Hepatocyte (in vitro differentiated cells): ENCODE results near the gene ST3GAL4. TPM values are rescaled to one million over a fixed set of nuclear protein-coding genes. Genes with fewer than 3 reads are reported as not detected.

Experiments
- DNase-seq: peaks from one replicate; pipeline ENCODE4 v3.0.0-alpha.2; 2016; ENCODE audit warnings: low spot score
- H2AFZ ChIP-seq: fragments of 200-600 bp; sonication (generic); 2 replicates; pipeline ENCODE4 v1.6.0; 2016; ENCODE audit warnings: antibody characterized with exemption, mild to moderate bottlenecking
- H3K27ac ChIP-seq: fragments of 200-600 bp; sonication (generic); 2 replicates; pipeline ENCODE4 v1.5.1; 2016; ENCODE audit warnings: mild to moderate bottlenecking
- H3K27me3 ChIP-seq: fragments of 200-600 bp; sonication (generic); 2 replicates; pipeline ENCODE4 v1.6.1; 2016
- H3K36me3 ChIP-seq: fragments of 200-600 bp; sonication (generic); replicated peaks from 2 replicates; pipeline ENCODE4 v1.5.1; 2016; ENCODE audit warnings: low read depth; ENCODE audit not compliant: insufficient read depth
- H3K4me1 ChIP-seq: fragments of 200-600 bp; sonication (generic); 2 replicates; pipeline ENCODE4 v1.5.1; 2016; ENCODE audit warnings: mild to moderate bottlenecking, moderate library complexity; ENCODE audit not compliant: insufficient read depth
- H3K4me2 ChIP-seq: fragments of 200-600 bp; sonication (generic); 2 replicates; pipeline ENCODE4 v1.6.0; 2016
- H3K4me3 ChIP-seq: fragments of 200-600 bp; sonication (generic); 2 replicates; pipeline ENCODE4 v1.5.1; 2016; ENCODE audit warnings: mild to moderate bottlenecking
- H3K79me2 ChIP-seq: fragments of 200-600 bp; sonication (generic); 2 replicates; pipeline ENCODE4 v1.6.0; 2017; ENCODE audit warnings: mild to moderate bottlenecking
- H3K9me2 ChIP-seq: fragments of 200-600 bp; sonication (generic); replicated peaks from 2 replicates; pipeline ENCODE4 v1.6.0; 2017; ENCODE audit warnings: mild to moderate bottlenecking; ENCODE audit not compliant: insufficient read depth
- H3K9me3 ChIP-seq: fragments of 200-600 bp; sonication (generic); 2 replicates; pipeline ENCODE4 v1.5.1; 2016; ENCODE audit warnings: low read depth, mild to moderate bottlenecking
- H4K20me1 ChIP-seq: fragments of 200-600 bp; sonication (generic); 2 replicates; pipeline ENCODE4 v1.6.0; 2016; ENCODE audit warnings: mild to moderate bottlenecking; ENCODE audit not compliant: insufficient read depth, poor library complexity, severe bottlenecking
- EZH2 ChIP-seq: fragments of 200-600 bp; sonication (generic); IDR thresholded peaks from 2 replicates; pipeline ENCODE4 v1.6.1; 2016; ENCODE audit warnings: antibody characterized with exemption, mild to moderate bottlenecking, borderline replicate concordance
- EZH2phosphoT487 ChIP-seq: fragments of 200-600 bp; sonication (generic); IDR thresholded peaks from one replicate; pipeline ENCODE4 v1.6.1; 2018; ENCODE audit warnings: antibody characterized with exemption, mild to moderate bottlenecking, low read depth, moderate library complexity; ENCODE audit not compliant: unreplicated experiment, severe bottlenecking
- WGBS: methylation state at CpG from one replicate; pipeline ENCODE4 v1.1.6; 2016; ENCODE audit warnings: low lambda C conversion rate; ENCODE audit errors: missing lambda C conversion rate; 5-methylcytosine and 5-hydroxymethylcytosine counted together
- polyA plus RNA-seq: library from polyadenylated mRNA; unstranded; fragments of >200 nt; fragmentation: Nextera tagmentation; extraction: Ambion mirVana; gene quantifications from 2 replicates; pipeline ENCODE4 v1.2.1, GENCODE V29; 2016
- total RNA-seq: library from RNA; depleted of rRNA; stranded (reverse); fragments of >200 nt; gene quantifications from 2 replicates; pipeline ENCODE4 v1.2.3, GENCODE V29; 2014
- TF ChIP-seq, protein P1 (sequence below): fragments of 200-600 bp; sonication (generic); IDR thresholded peaks from 2 replicates; pipeline ENCODE4 v1.5.1; 2016; ENCODE audit warnings: antibody characterized with exemption, mild to moderate bottlenecking; ENCODE audit not compliant: poor library complexity

ST3GAL4 gene
- total and polyA plus RNA-seq, 2 experiments from 2014 or later: 31.0 to 31.5 TPM

DNA sequence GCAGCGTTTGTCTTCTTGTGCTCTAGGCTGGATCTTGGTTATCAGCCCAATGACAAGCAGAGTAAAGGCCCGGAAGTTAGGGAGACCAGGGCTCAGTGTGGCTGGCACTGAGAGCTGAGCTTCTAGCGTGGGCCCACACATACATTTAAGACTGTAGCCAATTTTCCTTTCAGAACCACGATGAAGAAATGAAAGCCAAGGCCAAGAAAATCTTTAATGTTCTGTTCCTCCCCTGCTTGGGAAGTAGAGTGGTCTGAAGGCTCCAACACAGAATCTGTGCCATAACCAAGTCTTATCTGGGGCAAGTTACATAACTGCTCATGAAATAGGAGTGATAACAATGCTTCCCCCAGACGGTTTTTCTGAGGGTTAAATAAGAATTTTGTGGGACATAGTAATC is 4.7 kb upstream of the ST3GAL4 start:
- Histone ChIP-seq H3K27ac (no peak overlapping the region), H3K36me3 (no peaks in the 10 kb centered on the region), H2AFZ (no peak overlapping the region), H3K9me3 (no peaks in the 10 kb centered on the region), H3K9me2 (no peaks in the 10 kb centered on the region), H3K4me1 (peaks cover 42% of the 10 kb centered on the region), H3K4me2 (no peak overlapping the region), H4K20me1 (no peaks in the 10 kb centered on the region), H3K4me3 (no peak overlapping the region), H3K79me2 (peaks cover 44% of the 10 kb centered on the region), H3K27me3 (no peaks in the 10 kb centered on the region)
- WGBS: 86% methylated on average over 5 of the region's 5 CpGs
- no peak for TF ChIP-seq EZH2phosphoT487
- TF ChIP-seq EZH2: no peak
- TF ChIP-seq, protein P1, sequence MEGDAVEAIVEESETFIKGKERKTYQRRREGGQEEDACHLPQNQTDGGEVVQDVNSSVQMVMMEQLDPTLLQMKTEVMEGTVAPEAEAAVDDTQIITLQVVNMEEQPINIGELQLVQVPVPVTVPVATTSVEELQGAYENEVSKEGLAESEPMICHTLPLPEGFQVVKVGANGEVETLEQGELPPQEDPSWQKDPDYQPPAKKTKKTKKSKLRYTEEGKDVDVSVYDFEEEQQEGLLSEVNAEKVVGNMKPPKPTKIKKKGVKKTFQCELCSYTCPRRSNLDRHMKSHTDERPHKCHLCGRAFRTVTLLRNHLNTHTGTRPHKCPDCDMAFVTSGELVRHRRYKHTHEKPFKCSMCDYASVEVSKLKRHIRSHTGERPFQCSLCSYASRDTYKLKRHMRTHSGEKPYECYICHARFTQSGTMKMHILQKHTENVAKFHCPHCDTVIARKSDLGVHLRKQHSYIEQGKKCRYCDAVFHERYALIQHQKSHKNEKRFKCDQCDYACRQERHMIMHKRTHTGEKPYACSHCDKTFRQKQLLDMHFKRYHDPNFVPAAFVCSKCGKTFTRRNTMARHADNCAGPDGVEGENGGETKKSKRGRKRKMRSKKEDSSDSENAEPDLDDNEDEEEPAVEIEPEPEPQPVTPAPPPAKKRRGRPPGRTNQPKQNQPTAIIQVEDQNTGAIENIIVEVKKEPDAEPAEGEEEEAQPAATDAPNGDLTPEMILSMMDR: no peak
- no peak for DNase-seq

DNA sequence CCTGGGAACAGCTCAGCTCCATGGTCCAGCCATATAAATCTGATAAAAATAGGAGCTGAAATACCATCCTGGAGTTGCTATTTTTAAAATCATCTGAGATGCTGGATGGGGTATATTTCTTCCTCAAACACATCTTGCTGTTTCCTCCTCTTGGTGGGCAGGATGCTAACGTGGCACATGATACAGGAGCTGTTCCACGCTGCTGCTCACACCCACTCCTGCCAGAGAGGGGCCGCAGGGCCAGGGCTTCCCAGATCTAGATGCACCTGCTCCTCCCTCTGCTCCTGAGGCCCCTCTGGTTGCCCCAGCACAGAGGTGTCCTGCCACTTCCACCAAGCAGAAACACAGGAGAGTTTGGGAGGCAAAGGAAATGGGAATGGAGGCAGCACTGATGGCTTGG is 3.3 kb upstream of the ST3GAL4 start:
- Histone ChIP-seq H3K27me3 (no peaks in the 10 kb centered on the region), H3K27ac (no peak overlapping the region), H3K4me1 (peaks cover 44% of the 10 kb centered on the region), H2AFZ (no peak overlapping the region), H3K79me2 (peaks cover 57% of the 10 kb centered on the region), H3K4me3 (no peak overlapping the region), H3K9me3 (no peaks in the 10 kb centered on the region), H3K4me2 (no peak overlapping the region), H3K9me2 (no peaks in the 10 kb centered on the region), H3K36me3 (no peaks in the 10 kb centered on the region), H4K20me1 (no peaks in the 10 kb centered on the region)
- TF ChIP-seq, protein P1: no peak
- TF ChIP-seq EZH2 (no peak), EZH2phosphoT487 (no peak)
- DNase-seq: no peak
- 92% methylated on average over 3 of the region's 3 CpGs for WGBS

DNA sequence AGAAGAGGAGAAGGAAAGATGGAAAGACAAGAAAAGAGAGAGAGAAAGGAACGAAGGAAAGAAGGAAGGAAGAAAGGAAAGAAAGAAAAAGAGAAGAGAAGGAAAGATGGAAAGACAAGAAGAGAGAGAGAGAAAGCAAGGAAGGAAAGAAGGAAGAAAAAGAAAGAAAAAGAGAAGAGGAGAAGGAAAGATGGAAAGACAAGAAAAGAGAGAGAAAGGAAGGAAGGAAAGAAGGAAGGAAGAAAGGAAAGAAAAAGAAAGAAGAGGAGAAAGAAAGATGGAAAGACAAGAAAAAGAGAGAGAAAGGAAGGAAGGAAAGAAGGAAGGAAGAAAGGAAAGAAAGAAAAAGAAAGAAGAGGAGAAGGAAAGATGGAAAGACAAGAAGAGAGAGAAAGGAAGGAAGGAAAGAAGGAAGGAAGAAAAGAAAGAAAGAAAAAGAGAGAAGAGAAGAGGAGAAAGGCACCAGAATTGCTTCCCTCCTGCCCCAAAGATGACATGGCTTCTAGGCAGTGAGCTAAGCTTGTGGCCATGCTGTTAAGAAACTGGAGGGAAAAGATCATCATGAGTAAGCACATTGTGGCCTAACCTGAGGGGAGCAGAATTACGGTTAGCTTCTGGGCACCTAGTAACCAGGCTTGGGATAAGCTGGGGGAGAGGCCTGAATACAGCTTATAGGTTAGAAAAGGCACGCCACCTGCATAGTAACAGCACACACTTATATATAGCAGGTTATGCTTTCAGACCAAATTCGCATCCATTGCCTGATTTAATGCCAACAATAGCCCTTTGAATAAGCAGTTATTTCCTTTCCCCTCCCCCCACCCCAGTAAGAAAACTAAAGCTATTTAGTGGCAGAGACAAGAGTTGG is 2.3 kb upstream of the ST3GAL4 start:
- Histone ChIP-seq H3K27me3 (no peaks in the 10 kb centered on the region), H3K4me3 (no peak overlapping the region), H3K27ac (peak overlapping the region; percentile 36), H4K20me1 (no peaks in the 10 kb centered on the region), H3K4me2 (peak overlapping the region; percentile 2), H3K9me2 (no peaks in the 10 kb centered on the region), H3K36me3 (no peaks in the 10 kb centered on the region), H3K4me1 (peaks cover 47% of the 10 kb centered on the region), H2AFZ (no peak overlapping the region), H3K79me2 (peaks cover 66% of the 10 kb centered on the region), H3K9me3 (no peaks in the 10 kb centered on the region)
- no peak for DNase-seq
- WGBS: 81% methylated on average over 4 of the region's 4 CpGs
- TF ChIP-seq EZH2phosphoT487 (no peak), EZH2 (no peak)
- TF ChIP-seq, protein P1: no peak
